Loucy (cell line): ENCODE data around the gene AGAP1.

Experiments
- H2AFZ ChIP-seq: fragments of 200-600 bp; sonication (generic); 2 replicates; pipeline ENCODE4 v1.6.0; 2016; ENCODE audit warnings: antibody characterized with exemption, mild to moderate bottlenecking, low read length, moderate library complexity
- H3F3A ChIP-seq: fragments of 200-600 bp; 2 replicates; pipeline ENCODE4 v1.6.0; 2016; ENCODE audit warnings: antibody characterized with exemption, low read depth, mild to moderate bottlenecking
- H3K27me3 ChIP-seq: fragments of 200-600 bp; sonication (generic); 2 replicates; pipeline ENCODE4 v1.6.1; 2014; ENCODE audit warnings: low read length, mild to moderate bottlenecking; ENCODE audit not compliant: insufficient read depth, poor library complexity, severe bottlenecking
- H3K36me3 ChIP-seq: fragments of 200-600 bp; sonication (generic); 2 replicates; pipeline ENCODE4 v1.6.1; 2016; ENCODE audit warnings: low read length; ENCODE audit not compliant: insufficient read depth
- H3K4me1 ChIP-seq: fragments of 200-600 bp; sonication (generic); 2 replicates; pipeline ENCODE4 v1.5.1; 2014; ENCODE audit warnings: low read length, mild to moderate bottlenecking; ENCODE audit not compliant: insufficient read depth, poor library complexity, severe bottlenecking
- H3K4me2 ChIP-seq: fragments of 200-600 bp; sonication (generic); 2 replicates; pipeline ENCODE4 v1.6.0; 2014; ENCODE audit warnings: antibody characterized with exemption, low read length, low read depth, mild to moderate bottlenecking; ENCODE audit not compliant: poor library complexity, severe bottlenecking
- H3K4me3 ChIP-seq: fragments of 200-600 bp; sonication (generic); 2 replicates; pipeline ENCODE4 v1.5.1; 2014; ENCODE audit warnings: low read length, mild to moderate bottlenecking, mixed read lengths; ENCODE audit not compliant: poor library complexity, severe bottlenecking
- H3K79me2 ChIP-seq: fragments of 200-600 bp; sonication (generic); 2 replicates; pipeline ENCODE4 v1.6.1; 2014; ENCODE audit warnings: low read length; ENCODE audit not compliant: insufficient read depth
- H3K9ac ChIP-seq: fragments of 200-600 bp; sonication (generic); 2 replicates; pipeline ENCODE4 v1.6.0; 2014; ENCODE audit warnings: mild to moderate bottlenecking, low read depth, low read length, moderate library complexity; ENCODE audit not compliant: poor library complexity, severe bottlenecking
- H3K9me2 ChIP-seq: fragments of 200-600 bp; sonication (generic); replicated peaks from 2 replicates; pipeline ENCODE4 v1.6.1; 2016; ENCODE audit warnings: low read depth, low read length, mixed read lengths
- H3K9me3 ChIP-seq: fragments of 200-600 bp; sonication (generic); 2 replicates; pipeline ENCODE4 v1.6.1; 2014; ENCODE audit warnings: mild to moderate bottlenecking, antibody characterized with exemption, low read length, low read depth; ENCODE audit not compliant: insufficient read depth
- H4K20me1 ChIP-seq: fragments of 200-600 bp; sonication (generic); 2 replicates; pipeline ENCODE4 v1.6.0; 2014; ENCODE audit warnings: antibody characterized with exemption, low read length, mild to moderate bottlenecking; ENCODE audit not compliant: insufficient read depth, poor library complexity, severe bottlenecking
- CTCF ChIP-seq: fragments of 200-600 bp; sonication (generic); conservative IDR thresholded peaks from 2 replicates; pipeline ENCODE4 v1.5.1; 2014; ENCODE audit warnings: mild to moderate bottlenecking, antibody characterized with exemption, low read length
- EZH2phosphoT487 ChIP-seq: fragments of 200-600 bp; IDR thresholded peaks from 2 replicates; pipeline ENCODE4 v1.6.1; 2018; ENCODE audit warnings: antibody characterized with exemption, mild to moderate bottlenecking, moderate library complexity, borderline replicate concordance

Gene AGAP1

GRCh38 chr2:236019434-236019833 lies 525.6 kb downstream of the AGAP1 start:
- TF ChIP-seq EZH2phosphoT487 (no peak), CTCF (no peak)
- Histone ChIP-seq H2AFZ (no peak overlapping the region), H3K79me2 (no peaks in the 10 kb centered on the region), H3K36me3 (peaks cover 4% of the 10 kb centered on the region; the same call in 1 of the 2 replicates), H3K4me2 (no peak overlapping the region), H3F3A (no peaks in the 10 kb centered on the region), H4K20me1 (no peaks in the 10 kb centered on the region), H3K9ac (no peak overlapping the region), H3K9me3 (no peaks in the 10 kb centered on the region), H3K9me2 (no peaks in the 10 kb centered on the region), H3K27me3 (no peaks in the 10 kb centered on the region), H3K4me3 (no peak overlapping the region), H3K4me1 (no peaks in the 10 kb centered on the region)

- H3K4me3 ChIP-seq = no peak overlapping the region
- no peaks in the 10 kb centered on the region for H3K4me1 ChIP-seq
- peaks cover 4% of the 10 kb centered on the region; the same call in 1 of the 2 replicates for H3K36me3 ChIP-seq
- no peak overlapping the region for H3K9ac ChIP-seq
- H3K9me3 ChIP-seq = no peaks in the 10 kb centered on the region
- H3K27me3 ChIP-seq = no peaks in the 10 kb centered on the region
- H3F3A ChIP-seq = no peaks in the 10 kb centered on the region
- TF ChIP-seq CTCF (no peak), EZH2phosphoT487 (no peak)
- H3K4me2 ChIP-seq = no peak overlapping the region
- no peaks in the 10 kb centered on the region for H4K20me1 ChIP-seq
- no peak overlapping the region for H2AFZ ChIP-seq
- no peaks in the 10 kb centered on the region for H3K79me2 ChIP-seq
- no peaks in the 10 kb centered on the region for H3K9me2 ChIP-seq
Observed at GRCh38 chr2:236021499-236022057, 527.7 kb downstream of the AGAP1 start.

GRCh38 chr2:236022128-236022527 lies 528.3 kb downstream of the AGAP1 start:
- Histone ChIP-seq H2AFZ (no peak overlapping the region), H3K4me3 (no peak overlapping the region), H3K9ac (no peak overlapping the region), H3K4me1 (no peaks in the 10 kb centered on the region), H3K36me3 (peaks cover 4% of the 10 kb centered on the region; the same call in 1 of the 2 replicates), H3K27me3 (no peaks in the 10 kb centered on the region), H3K9me3 (no peaks in the 10 kb centered on the region), H4K20me1 (no peaks in the 10 kb centered on the region), H3K79me2 (no peaks in the 10 kb centered on the region), H3K9me2 (no peaks in the 10 kb centered on the region), H3K4me2 (no peak overlapping the region), H3F3A (no peaks in the 10 kb centered on the region)
- TF ChIP-seq CTCF = no peak
- no peak for TF ChIP-seq EZH2phosphoT487
